ENCODE data around the gene MUC5AC. TPM values are rescaled to one million over a fixed set of nuclear protein-coding genes. Genes with fewer than 3 reads are reported as not detected.
"Not testable (repeated sequence)": the region's sequence is repeated elsewhere in the genome, so short reads cannot be mapped to it uniquely, and the experiment has no call there.

MUC5AC gene
- total and polyA plus RNA-seq, 2 donors (not counting 1 experiment from before 2014, with no cell fraction given) = not detected

GRCh38 chr11:1240771-1241170 lies 83.0 kb downstream of the MUC5AC start:
- H3K27me3 ChIP-seq (ENCODE audit: control insufficient read depth, insufficient read depth, low read length) = no peaks in the 10 kb centered on the region
- H3K36me3 ChIP-seq (ENCODE audit: control insufficient read depth, insufficient read depth, low read length) = no peaks in the 10 kb centered on the region
- TF ChIP-seq CTCF (conservative IDR thresholded peaks at IDR 0.05 in 1 of 2, IDR thresholded peaks at IDR 0.05 in 1 of 2; ENCODE audit: low read depth in 1 of 2, low read length in 2 of 2) (no peak), EZH2 (IDR thresholded peaks at IDR 0.05; ENCODE audit: low read length, missing control alignments) (no peak)
- DNase-seq (ENCODE audit: low read depth in 2 of 2) = no peak
- no peak overlapping the region for H2AFZ ChIP-seq (ENCODE audit: low read length)
- no peak overlapping the region for H3K27ac ChIP-seq (ENCODE audit: insufficient read depth, low read length)
- H4K20me1 ChIP-seq (ENCODE audit: control insufficient read depth, extremely low read depth, insufficient read depth, low read length) = no peaks in the 10 kb centered on the region
- no peaks in the 10 kb centered on the region for H3K9me3 ChIP-seq (ENCODE audit: control insufficient read depth, insufficient read depth, low read depth, low read length)
- no peaks in the 10 kb centered on the region for H3K4me1 ChIP-seq (ENCODE audit: control insufficient read depth, extremely low read depth, insufficient read depth, low read length)
- H3K9ac ChIP-seq (ENCODE audit: insufficient read depth, low read length) = no peak overlapping the region
- H3K4me3 ChIP-seq (replicated peaks in 1 of 4; ENCODE audit: control extremely low read depth in 1 of 4, insufficient read depth in 1 of 4, low read depth in 3 of 4, low read length in 4 of 4) = no peak overlapping the region
- H3K79me2 ChIP-seq (ENCODE audit: control insufficient read depth, insufficient read depth, low read length) = no peaks in the 10 kb centered on the region
- no peak overlapping the region for H3K4me2 ChIP-seq (ENCODE audit: extremely low read depth, insufficient read depth, low read length)

DNA sequence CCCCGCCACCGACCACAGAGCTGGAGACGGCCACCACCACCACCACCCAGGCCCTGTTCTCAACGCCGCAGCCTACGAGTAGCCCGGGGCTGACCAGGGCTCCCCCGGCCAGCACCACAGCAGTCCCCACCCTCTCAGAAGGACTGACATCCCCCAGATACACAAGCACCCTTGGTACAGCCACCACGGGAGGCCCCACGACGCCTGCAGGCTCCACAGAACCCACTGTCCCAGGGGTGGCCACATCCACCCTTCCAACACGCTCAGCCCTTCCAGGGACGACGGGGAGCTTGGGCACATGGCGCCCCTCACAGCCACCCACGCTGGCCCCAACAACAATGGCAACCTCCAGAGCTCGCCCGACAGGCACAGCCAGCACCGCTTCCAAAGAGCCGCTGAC lies 84.0 kb downstream of the MUC5AC start:
- no peaks in the 10 kb centered on the region for H3K79me2 ChIP-seq (ENCODE audit: control insufficient read depth, insufficient read depth, low read length)
- DNase-seq (ENCODE audit: low read depth in 2 of 2) = no peak
- no peak overlapping the region for H3K9ac ChIP-seq (ENCODE audit: insufficient read depth, low read length)
- H3K4me1 ChIP-seq (ENCODE audit: control insufficient read depth, extremely low read depth, insufficient read depth, low read length) = no peaks in the 10 kb centered on the region
- no peaks in the 10 kb centered on the region for H3K36me3 ChIP-seq (ENCODE audit: control insufficient read depth, insufficient read depth, low read length)
- no peak overlapping the region for H2AFZ ChIP-seq (ENCODE audit: low read length)
- H3K27ac ChIP-seq (ENCODE audit: insufficient read depth, low read length) = no peak overlapping the region
- H3K9me3 ChIP-seq (ENCODE audit: control insufficient read depth, insufficient read depth, low read depth, low read length) = no peaks in the 10 kb centered on the region
- H3K4me2 ChIP-seq (ENCODE audit: extremely low read depth, insufficient read depth, low read length) = no peak overlapping the region
- no peak overlapping the region for H3K4me3 ChIP-seq (replicated peaks in 1 of 4; ENCODE audit: control extremely low read depth in 1 of 4, insufficient read depth in 1 of 4, low read depth in 3 of 4, low read length in 4 of 4)
- TF ChIP-seq CTCF (conservative IDR thresholded peaks at IDR 0.05 in 1 of 2, IDR thresholded peaks at IDR 0.05 in 1 of 2; ENCODE audit: low read depth in 1 of 2, low read length in 2 of 2) (no peak), EZH2 (IDR thresholded peaks at IDR 0.05; ENCODE audit: low read length, missing control alignments) (no peak)
- H3K27me3 ChIP-seq (ENCODE audit: control insufficient read depth, insufficient read depth, low read length) = no peaks in the 10 kb centered on the region
- H4K20me1 ChIP-seq (ENCODE audit: control insufficient read depth, extremely low read depth, insufficient read depth, low read length) = no peaks in the 10 kb centered on the region

DNA sequence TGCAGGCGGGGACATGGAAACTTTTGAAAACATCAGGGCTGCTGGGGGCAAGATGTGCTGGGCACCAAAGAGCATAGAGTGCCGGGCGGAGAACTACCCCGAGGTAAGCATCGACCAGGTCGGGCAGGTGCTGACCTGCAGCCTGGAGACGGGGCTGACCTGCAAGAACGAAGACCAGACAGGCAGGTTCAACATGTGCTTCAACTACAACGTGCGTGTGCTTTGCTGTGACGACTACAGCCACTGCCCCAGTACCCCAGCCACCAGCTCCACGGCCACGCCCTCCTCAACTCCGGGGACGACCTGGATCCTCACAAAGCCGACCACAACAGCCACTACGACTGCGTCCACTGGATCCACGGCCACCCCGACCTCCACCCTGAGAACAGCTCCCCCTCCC lies 84.5 kb downstream of the MUC5AC start:
- Histone ChIP-seq H3K4me3 (replicated peaks in 1 of 4; ENCODE audit: control extremely low read depth in 1 of 4, insufficient read depth in 1 of 4, low read depth in 3 of 4, low read length in 4 of 4) (no peak overlapping the region), H3K27ac (ENCODE audit: insufficient read depth, low read length) (no peak overlapping the region), H3K4me2 (ENCODE audit: extremely low read depth, insufficient read depth, low read length) (no peak overlapping the region), H3K9me3 (ENCODE audit: control insufficient read depth, insufficient read depth, low read depth, low read length) (no peaks in the 10 kb centered on the region), H3K27me3 (ENCODE audit: control insufficient read depth, insufficient read depth, low read length) (no peaks in the 10 kb centered on the region), H3K36me3 (ENCODE audit: control insufficient read depth, insufficient read depth, low read length) (no peaks in the 10 kb centered on the region), H3K9ac (ENCODE audit: insufficient read depth, low read length) (no peak overlapping the region), H2AFZ (ENCODE audit: low read length) (no peak overlapping the region), H3K4me1 (ENCODE audit: control insufficient read depth, extremely low read depth, insufficient read depth, low read length) (no peaks in the 10 kb centered on the region), H4K20me1 (ENCODE audit: control insufficient read depth, extremely low read depth, insufficient read depth, low read length) (no peaks in the 10 kb centered on the region), H3K79me2 (ENCODE audit: control insufficient read depth, insufficient read depth, low read length) (no peaks in the 10 kb centered on the region)
- TF ChIP-seq EZH2 (IDR thresholded peaks at IDR 0.05; ENCODE audit: low read length, missing control alignments) = no peak
- TF ChIP-seq CTCF (conservative IDR thresholded peaks at IDR 0.05 in 1 of 2, IDR thresholded peaks at IDR 0.05 in 1 of 2; ENCODE audit: low read depth in 1 of 2, low read length in 2 of 2) = no peak
- no peak for DNase-seq (ENCODE audit: low read depth in 2 of 2)

DNA sequence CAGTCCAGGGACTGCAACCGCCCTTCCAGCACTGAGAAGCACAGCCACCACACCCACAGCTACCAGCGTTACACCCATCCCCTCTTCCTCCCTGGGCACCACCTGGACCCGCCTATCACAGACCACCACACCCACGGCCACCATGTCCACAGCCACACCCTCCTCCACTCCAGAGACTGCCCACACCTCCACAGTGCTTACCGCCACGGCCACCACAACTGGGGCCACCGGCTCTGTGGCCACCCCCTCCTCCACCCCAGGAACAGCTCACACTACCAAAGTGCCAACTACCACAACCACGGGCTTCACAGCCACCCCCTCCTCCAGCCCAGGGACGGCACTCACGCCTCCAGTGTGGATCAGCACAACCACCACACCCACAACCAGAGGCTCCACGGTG lies 85.0 kb downstream of the MUC5AC start:
- not testable (repeated sequence) for H3K27me3 ChIP-seq (ENCODE audit: control insufficient read depth, insufficient read depth, low read length); H4K20me1 ChIP-seq (ENCODE audit: control insufficient read depth, extremely low read depth, insufficient read depth, low read length); H3K27ac ChIP-seq (ENCODE audit: insufficient read depth, low read length); H3K79me2 ChIP-seq (ENCODE audit: control insufficient read depth, insufficient read depth, low read length); H3K4me1 ChIP-seq (ENCODE audit: control insufficient read depth, extremely low read depth, insufficient read depth, low read length); H2AFZ ChIP-seq (ENCODE audit: low read length); H3K4me3 ChIP-seq (replicated peaks in 1 of 4; ENCODE audit: control extremely low read depth in 1 of 4, insufficient read depth in 1 of 4, low read depth in 3 of 4, low read length in 4 of 4); H3K9me3 ChIP-seq (ENCODE audit: control insufficient read depth, insufficient read depth, low read depth, low read length); H3K9ac ChIP-seq (ENCODE audit: insufficient read depth, low read length); H3K4me2 ChIP-seq (ENCODE audit: extremely low read depth, insufficient read depth, low read length); DNase-seq (ENCODE audit: low read depth in 2 of 2); H3K36me3 ChIP-seq (ENCODE audit: control insufficient read depth, insufficient read depth, low read length)

DNA sequence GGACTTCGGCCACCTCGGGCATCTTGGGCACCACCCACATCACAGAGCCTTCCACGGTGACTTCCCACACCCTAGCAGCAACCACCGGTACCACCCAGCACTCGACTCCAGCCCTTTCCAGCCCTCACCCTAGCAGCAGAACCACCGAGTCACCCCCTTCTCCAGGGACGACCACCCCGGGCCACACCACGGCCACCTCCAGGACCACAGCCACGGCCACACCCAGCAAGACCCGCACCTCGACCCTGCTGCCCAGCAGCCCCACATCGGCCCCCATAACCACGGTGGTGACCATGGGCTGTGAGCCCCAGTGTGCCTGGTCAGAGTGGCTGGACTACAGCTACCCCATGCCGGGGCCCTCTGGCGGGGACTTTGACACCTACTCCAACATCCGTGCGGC lies 85.8 kb downstream of the MUC5AC start:
- not testable (repeated sequence) for H3K4me2 ChIP-seq (ENCODE audit: extremely low read depth, insufficient read depth, low read length); H2AFZ ChIP-seq (ENCODE audit: low read length); H3K9me3 ChIP-seq (ENCODE audit: control insufficient read depth, insufficient read depth, low read depth, low read length); H3K4me3 ChIP-seq (replicated peaks in 1 of 4; ENCODE audit: control extremely low read depth in 1 of 4, insufficient read depth in 1 of 4, low read depth in 3 of 4, low read length in 4 of 4); H3K27ac ChIP-seq (ENCODE audit: insufficient read depth, low read length); H3K9ac ChIP-seq (ENCODE audit: insufficient read depth, low read length); H3K4me1 ChIP-seq (ENCODE audit: control insufficient read depth, extremely low read depth, insufficient read depth, low read length); H3K79me2 ChIP-seq (ENCODE audit: control insufficient read depth, insufficient read depth, low read length); DNase-seq (ENCODE audit: low read depth in 2 of 2); H4K20me1 ChIP-seq (ENCODE audit: control insufficient read depth, extremely low read depth, insufficient read depth, low read length); H3K27me3 ChIP-seq (ENCODE audit: control insufficient read depth, insufficient read depth, low read length); H3K36me3 ChIP-seq (ENCODE audit: control insufficient read depth, insufficient read depth, low read length)
